H9 (cell line): ENCODE data around the gene CASTOR1. TPM values are rescaled to one million over a fixed set of nuclear protein-coding genes. Genes with fewer than 3 reads are reported as not detected.

ENCODE experiments used
- DNase-seq: peaks from one replicate; pipeline ENCODE4 v3.0.0-alpha.2; 2017
- H2AFZ ChIP-seq: one replicate; pipeline ENCODE4 v1.6.1; 2013; ENCODE audit warnings: mild to moderate bottlenecking, low read length, control low read depth, moderate library complexity
- H2AK5ac ChIP-seq: 2 replicates; pipeline ENCODE4 v1.6.1; 2013; ENCODE audit warnings: low read length, control low read depth, mixed read lengths; ENCODE audit not compliant: insufficient read length
- H2BK120ac ChIP-seq: one replicate; pipeline ENCODE4 v1.6.1; 2013; ENCODE audit warnings: low read depth, mild to moderate bottlenecking, low read length, control low read depth, inconsistent platforms; ENCODE audit not compliant: poor library complexity, severe bottlenecking
- H2BK12ac ChIP-seq: 2 replicates; pipeline ENCODE4 v1.6.1; 2013; ENCODE audit warnings: low read length, control low read depth, mixed read lengths, low read depth; ENCODE audit not compliant: insufficient read length
- H2BK15ac ChIP-seq: 2 replicates; pipeline ENCODE4 v1.6.1; 2013; ENCODE audit warnings: low read depth, low read length, control low read depth
- H2BK20ac ChIP-seq: one replicate; pipeline ENCODE4 v1.6.1; 2013; ENCODE audit warnings: low read depth, mild to moderate bottlenecking, low read length, control low read depth, inconsistent platforms; ENCODE audit not compliant: poor library complexity, severe bottlenecking
- H2BK5ac ChIP-seq: 2 replicates; pipeline ENCODE4 v1.6.1; 2013; ENCODE audit warnings: low read length, control low read depth, mixed read lengths; ENCODE audit not compliant: insufficient read length
- H3K14ac ChIP-seq: 2 replicates; pipeline ENCODE4 v1.6.1; 2013; ENCODE audit warnings: low read length, control low read depth; ENCODE audit not compliant: insufficient read depth
- H3K18ac ChIP-seq: 2 replicates; pipeline ENCODE4 v1.6.1; 2013; ENCODE audit warnings: low read depth, mild to moderate bottlenecking, mixed read lengths, low read length, control low read depth; ENCODE audit not compliant: insufficient read length
- H3K23ac ChIP-seq: 2 replicates; pipeline ENCODE4 v1.6.1; 2013; ENCODE audit warnings: low read length, control low read depth, mixed read lengths, low read depth; ENCODE audit not compliant: insufficient read length
- H3K23me2 ChIP-seq: 2 replicates; pipeline ENCODE4 v1.6.1; 2013; ENCODE audit warnings: low read depth, mild to moderate bottlenecking, mixed read lengths, low read length, control low read depth; ENCODE audit not compliant: insufficient read length, poor library complexity, severe bottlenecking
- H3K27ac ChIP-seq: 2 replicates; pipeline ENCODE4 v1.5.1; 2013; ENCODE audit warnings: low read length, control low read depth, mixed read lengths, low read depth; ENCODE audit not compliant: insufficient read length
- H3K27me3 ChIP-seq: 2 replicates; pipeline ENCODE4 v1.6.1; 2013; ENCODE audit warnings: low read length, control low read depth, inconsistent platforms; ENCODE audit not compliant: insufficient read depth
- H3K4ac ChIP-seq: 2 replicates; pipeline ENCODE4 v1.6.1; 2013; ENCODE audit warnings: low read depth, mild to moderate bottlenecking, control low read depth, inconsistent platforms, low read length, moderate library complexity
- H3K4me1 ChIP-seq: 2 replicates; pipeline ENCODE4 v1.6.1; 2013; ENCODE audit warnings: low read length, control low read depth, inconsistent platforms; ENCODE audit not compliant: insufficient read depth
- H3K4me2 ChIP-seq: 2 replicates; pipeline ENCODE4 v1.6.1; 2013; ENCODE audit warnings: low read length, control low read depth, mixed read lengths; ENCODE audit not compliant: insufficient read length, insufficient read depth
- H3K56ac ChIP-seq: 2 replicates; pipeline ENCODE4 v1.6.1; 2013; ENCODE audit warnings: low read depth, mild to moderate bottlenecking, mixed read lengths, low read length, control low read depth; ENCODE audit not compliant: insufficient read length
- H3K79me1 ChIP-seq: 2 replicates; pipeline ENCODE4 v1.6.1; 2013; ENCODE audit warnings: low read depth, mild to moderate bottlenecking, moderate library complexity, low read length, control low read depth, inconsistent platforms; ENCODE audit not compliant: insufficient read depth, poor library complexity, severe bottlenecking
- H3K79me2 ChIP-seq: 2 replicates; pipeline ENCODE4 v1.6.1; 2013; ENCODE audit warnings: low read length, control low read depth, inconsistent platforms; ENCODE audit not compliant: insufficient read depth
- H3K9ac ChIP-seq: 2 replicates; pipeline ENCODE4 v1.6.1; 2013; ENCODE audit warnings: low read length, control low read depth, mixed read lengths; ENCODE audit not compliant: insufficient read length; ENCODE audit errors: extremely low read depth
- H3K9me3 ChIP-seq: one replicate; pipeline ENCODE4 v1.6.1; 2013; ENCODE audit warnings: low read depth, low read length, inconsistent platforms; ENCODE audit not compliant: control insufficient read depth
- H3T11ph ChIP-seq: one replicate; pipeline ENCODE4 v1.6.1; 2013; ENCODE audit warnings: mild to moderate bottlenecking, low read length, control low read depth, inconsistent platforms
- H4K20me1 ChIP-seq: one replicate; pipeline ENCODE4 v1.6.1; 2013; ENCODE audit not compliant: control insufficient read depth, insufficient read length, insufficient read depth
- H4K5ac ChIP-seq: 2 replicates; pipeline ENCODE4 v1.6.1; 2013; ENCODE audit warnings: low read depth, mild to moderate bottlenecking, mixed read lengths, low read length, control low read depth; ENCODE audit not compliant: insufficient read length
- H4K8ac ChIP-seq: replicated peaks from 2 replicates; pipeline ENCODE4 v1.6.1; 2013; ENCODE audit warnings: low read length, control low read depth, mixed read lengths, low read depth; ENCODE audit not compliant: insufficient read length
- H4K91ac ChIP-seq: 2 replicates; pipeline ENCODE4 v1.6.1; 2013; ENCODE audit warnings: low read depth, mild to moderate bottlenecking, moderate library complexity, mixed read lengths, low read length, control low read depth; ENCODE audit not compliant: insufficient read length
- H3K27ac Mint-ChIP-seq, 3 experiments: 2 replicates in 2 of 3; 3 replicates in 1 of 3; pipeline ENCODE4 v1.8.0; 2020 to 2021; ENCODE audit warnings: mixed read lengths in 3 of 3, mild to moderate bottlenecking in 1 of 3, moderate library complexity in 1 of 3
- H3K27me3 Mint-ChIP-seq: 2 replicates; pipeline ENCODE4 v1.8.0; 2021; ENCODE audit warnings: low read depth, mild to moderate bottlenecking, moderate library complexity, mixed read lengths
- H3K36me3 Mint-ChIP-seq, 3 experiments: 2 replicates in 2 of 3; 3 replicates in 1 of 3; pipeline ENCODE4 v1.8.0; 2020 to 2021; ENCODE audit warnings: low read depth in 3 of 3, mixed read lengths in 3 of 3; ENCODE audit not compliant: insufficient read depth in 1 of 3
- H3K4me1 Mint-ChIP-seq, 2 experiments: 2 replicates each; pipeline ENCODE4 v1.8.0; 2020; ENCODE audit warnings: mixed read lengths in 2 of 2
- H3K4me3 Mint-ChIP-seq, 2 experiments: 2 replicates in 1 of 2; 3 replicates in 1 of 2; pipeline ENCODE4 v1.8.0; 2020 to 2021; ENCODE audit warnings: mild to moderate bottlenecking in 2 of 2, mixed read lengths in 2 of 2, moderate library complexity in 1 of 2
- H3K9me3 Mint-ChIP-seq, 2 experiments: 2 replicates in 1 of 2; 3 replicates in 1 of 2; pipeline ENCODE4 v1.8.0; 2020; ENCODE audit warnings: mild to moderate bottlenecking in 2 of 2, mixed read lengths in 2 of 2, moderate library complexity in 1 of 2
- WGBS: extraction: QIAGEN DNeasy Blood & Tissue Kit; methylation state at CpG from one replicate; pipeline ENCODE4 v1.1.7; 2013; ENCODE audit warnings: missing lambda C conversion rate, low lambda C conversion rate, mixed read lengths; ENCODE audit not compliant: insufficient read length; ENCODE audit errors: extremely low coverage; 5-methylcytosine and 5-hydroxymethylcytosine counted together
- total RNA-seq: library from RNA; stranded (reverse); gene quantifications from 2 replicates; pipeline ENCODE4 v1.2.1, GENCODE V29; 2021
- TF ChIP-seq, protein P1 (sequence below): fragments of 200-600 bp; sonication (generic); conservative IDR thresholded peaks from 3 replicates; pipeline ENCODE4 v1.8.0; 2021; ENCODE audit warnings: antibody characterized with exemption, mild to moderate bottlenecking

Gene CASTOR1
- total RNA-seq, 1 experiment from 2014 or later: 8.8 TPM

DNA sequence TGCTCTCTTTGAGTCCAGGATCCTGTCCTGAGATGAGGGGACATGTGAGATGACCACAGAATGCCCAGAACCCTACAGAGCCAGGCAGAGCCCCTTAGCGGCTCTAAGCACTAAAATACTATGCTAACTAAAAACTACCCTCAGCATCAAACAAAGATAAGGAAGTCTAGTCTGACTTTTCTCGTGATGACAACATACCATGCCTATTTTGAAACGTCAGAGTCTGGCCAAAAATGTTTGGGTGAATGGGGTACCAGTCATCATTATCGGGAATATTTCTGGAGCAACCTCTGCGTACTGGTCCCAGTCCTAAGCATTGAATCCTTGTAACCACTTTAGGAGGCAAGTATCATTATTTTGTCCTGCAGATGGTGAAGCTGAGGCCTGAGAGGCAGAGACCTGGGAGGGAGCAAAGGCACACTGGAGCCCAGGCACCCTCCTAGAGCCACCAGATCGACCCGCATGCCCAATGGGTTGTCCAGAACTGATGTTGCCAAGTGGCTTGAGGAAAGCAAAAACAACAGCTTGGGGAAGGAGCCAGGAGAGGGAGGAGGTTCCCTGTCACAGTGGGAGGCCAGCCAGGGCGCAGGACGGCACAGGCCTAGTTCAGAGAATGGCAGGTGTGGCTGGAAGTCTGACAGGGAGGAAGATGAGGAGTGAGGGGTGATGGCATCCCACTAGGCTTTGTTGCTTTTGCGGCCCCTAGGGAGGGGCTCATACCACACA is 15.4 kb downstream of the CASTOR1 start:
- Histone ChIP-seq H3K27ac (no peak overlapping the region), H4K8ac (no peak overlapping the region), H3K14ac (no peak overlapping the region), H3K9ac (no peak overlapping the region), H2BK12ac (no peak overlapping the region), H4K20me1 (no peaks in the 10 kb centered on the region), H3T11ph (no peak overlapping the region), H4K91ac (no peak overlapping the region), H3K9me3 (no peaks in the 10 kb centered on the region), H3K27me3 (no peaks in the 10 kb centered on the region), H2BK15ac (no peak overlapping the region), H3K79me2 (no peaks in the 10 kb centered on the region), H4K5ac (no peak overlapping the region), H3K23me2 (no peaks in the 10 kb centered on the region), H3K79me1 (no peaks in the 10 kb centered on the region), H2AK5ac (no peak overlapping the region), H2BK20ac (no peak overlapping the region), H3K56ac (no peak overlapping the region), H3K4me1 (no peaks in the 10 kb centered on the region; the same call in 1 of the 2 replicates), H2AFZ (no peak overlapping the region), H2BK5ac (no peak overlapping the region), H3K23ac (no peak overlapping the region), H3K4me2 (no peak overlapping the region), H3K4ac (no peak overlapping the region), H2BK120ac (no peak overlapping the region), H3K18ac (no peak overlapping the region)
- WGBS: no CpG with 5 or more reads among the region's 10 CpGs
- DNase-seq: no peak
- Mint-ChIP-seq H3K9me3 (no peaks in the 10 kb centered on the region), H3K36me3 (no peaks in the 10 kb centered on the region), H3K27ac (peak overlapping the region in 1 of 3 experiments; percentile 61; a peak in 1 of 7 replicates), H3K4me1 (peaks cover 10 to 18% of the 10 kb centered on the region in 2 experiments), H3K4me3 (no peak overlapping the region), H3K27me3 (peaks cover 8% of the 10 kb centered on the region)
- TF ChIP-seq, protein P1, sequence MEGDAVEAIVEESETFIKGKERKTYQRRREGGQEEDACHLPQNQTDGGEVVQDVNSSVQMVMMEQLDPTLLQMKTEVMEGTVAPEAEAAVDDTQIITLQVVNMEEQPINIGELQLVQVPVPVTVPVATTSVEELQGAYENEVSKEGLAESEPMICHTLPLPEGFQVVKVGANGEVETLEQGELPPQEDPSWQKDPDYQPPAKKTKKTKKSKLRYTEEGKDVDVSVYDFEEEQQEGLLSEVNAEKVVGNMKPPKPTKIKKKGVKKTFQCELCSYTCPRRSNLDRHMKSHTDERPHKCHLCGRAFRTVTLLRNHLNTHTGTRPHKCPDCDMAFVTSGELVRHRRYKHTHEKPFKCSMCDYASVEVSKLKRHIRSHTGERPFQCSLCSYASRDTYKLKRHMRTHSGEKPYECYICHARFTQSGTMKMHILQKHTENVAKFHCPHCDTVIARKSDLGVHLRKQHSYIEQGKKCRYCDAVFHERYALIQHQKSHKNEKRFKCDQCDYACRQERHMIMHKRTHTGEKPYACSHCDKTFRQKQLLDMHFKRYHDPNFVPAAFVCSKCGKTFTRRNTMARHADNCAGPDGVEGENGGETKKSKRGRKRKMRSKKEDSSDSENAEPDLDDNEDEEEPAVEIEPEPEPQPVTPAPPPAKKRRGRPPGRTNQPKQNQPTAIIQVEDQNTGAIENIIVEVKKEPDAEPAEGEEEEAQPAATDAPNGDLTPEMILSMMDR: no peak
